ENCODE results near the gene SPOCK1.

Gene SPOCK1

DNA sequence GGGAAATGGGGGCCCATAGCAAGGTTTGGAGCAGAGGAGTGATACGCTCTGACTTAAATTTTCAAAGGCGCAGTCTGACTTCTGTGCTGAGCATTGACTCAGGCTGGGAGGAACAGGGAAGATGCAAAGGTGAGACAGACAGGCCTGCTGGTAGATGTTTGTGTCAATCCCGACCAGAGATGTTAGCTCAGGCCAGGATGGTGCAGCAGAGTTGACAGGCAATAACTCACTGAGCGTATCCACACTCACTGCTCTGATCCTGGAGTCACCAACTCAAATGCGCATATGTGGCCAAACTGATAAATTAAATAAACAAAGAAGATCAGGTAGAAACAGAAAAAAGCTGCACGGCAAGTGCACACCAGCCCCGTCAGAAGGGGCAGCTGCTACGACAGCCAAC, 95.3 kb downstream of the SPOCK1 start:
- no peak for TF ChIP-seq FOXP2 (optimal IDR thresholded peaks at IDR 0.05; ENCODE audit: borderline replicate concordance, extremely low read depth, extremely low read length, insufficient read depth)
- no peak for TF ChIP-seq TAF1 (IDR thresholded peaks at IDR 0.05; ENCODE audit: borderline replicate concordance, insufficient read depth, low read length)
- no peak for TF ChIP-seq POLR2AphosphoS5 (IDR thresholded peaks at IDR 0.05; ENCODE audit: low read depth, low read length)
- TF ChIP-seq, protein P1, sequence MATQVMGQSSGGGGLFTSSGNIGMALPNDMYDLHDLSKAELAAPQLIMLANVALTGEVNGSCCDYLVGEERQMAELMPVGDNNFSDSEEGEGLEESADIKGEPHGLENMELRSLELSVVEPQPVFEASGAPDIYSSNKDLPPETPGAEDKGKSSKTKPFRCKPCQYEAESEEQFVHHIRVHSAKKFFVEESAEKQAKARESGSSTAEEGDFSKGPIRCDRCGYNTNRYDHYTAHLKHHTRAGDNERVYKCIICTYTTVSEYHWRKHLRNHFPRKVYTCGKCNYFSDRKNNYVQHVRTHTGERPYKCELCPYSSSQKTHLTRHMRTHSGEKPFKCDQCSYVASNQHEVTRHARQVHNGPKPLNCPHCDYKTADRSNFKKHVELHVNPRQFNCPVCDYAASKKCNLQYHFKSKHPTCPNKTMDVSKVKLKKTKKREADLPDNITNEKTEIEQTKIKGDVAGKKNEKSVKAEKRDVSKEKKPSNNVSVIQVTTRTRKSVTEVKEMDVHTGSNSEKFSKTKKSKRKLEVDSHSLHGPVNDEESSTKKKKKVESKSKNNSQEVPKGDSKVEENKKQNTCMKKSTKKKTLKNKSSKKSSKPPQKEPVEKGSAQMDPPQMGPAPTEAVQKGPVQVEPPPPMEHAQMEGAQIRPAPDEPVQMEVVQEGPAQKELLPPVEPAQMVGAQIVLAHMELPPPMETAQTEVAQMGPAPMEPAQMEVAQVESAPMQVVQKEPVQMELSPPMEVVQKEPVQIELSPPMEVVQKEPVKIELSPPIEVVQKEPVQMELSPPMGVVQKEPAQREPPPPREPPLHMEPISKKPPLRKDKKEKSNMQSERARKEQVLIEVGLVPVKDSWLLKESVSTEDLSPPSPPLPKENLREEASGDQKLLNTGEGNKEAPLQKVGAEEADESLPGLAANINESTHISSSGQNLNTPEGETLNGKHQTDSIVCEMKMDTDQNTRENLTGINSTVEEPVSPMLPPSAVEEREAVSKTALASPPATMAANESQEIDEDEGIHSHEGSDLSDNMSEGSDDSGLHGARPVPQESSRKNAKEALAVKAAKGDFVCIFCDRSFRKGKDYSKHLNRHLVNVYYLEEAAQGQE (IDR thresholded peaks at IDR 0.05; ENCODE audit: insufficient read depth in 1 of 2, low read depth in 2 of 2, low read length in 2 of 2): no peak
- no peak for TF ChIP-seq SIN3A (IDR thresholded peaks at IDR 0.05; ENCODE audit: borderline replicate concordance, insufficient read depth, low read length)

DNA sequence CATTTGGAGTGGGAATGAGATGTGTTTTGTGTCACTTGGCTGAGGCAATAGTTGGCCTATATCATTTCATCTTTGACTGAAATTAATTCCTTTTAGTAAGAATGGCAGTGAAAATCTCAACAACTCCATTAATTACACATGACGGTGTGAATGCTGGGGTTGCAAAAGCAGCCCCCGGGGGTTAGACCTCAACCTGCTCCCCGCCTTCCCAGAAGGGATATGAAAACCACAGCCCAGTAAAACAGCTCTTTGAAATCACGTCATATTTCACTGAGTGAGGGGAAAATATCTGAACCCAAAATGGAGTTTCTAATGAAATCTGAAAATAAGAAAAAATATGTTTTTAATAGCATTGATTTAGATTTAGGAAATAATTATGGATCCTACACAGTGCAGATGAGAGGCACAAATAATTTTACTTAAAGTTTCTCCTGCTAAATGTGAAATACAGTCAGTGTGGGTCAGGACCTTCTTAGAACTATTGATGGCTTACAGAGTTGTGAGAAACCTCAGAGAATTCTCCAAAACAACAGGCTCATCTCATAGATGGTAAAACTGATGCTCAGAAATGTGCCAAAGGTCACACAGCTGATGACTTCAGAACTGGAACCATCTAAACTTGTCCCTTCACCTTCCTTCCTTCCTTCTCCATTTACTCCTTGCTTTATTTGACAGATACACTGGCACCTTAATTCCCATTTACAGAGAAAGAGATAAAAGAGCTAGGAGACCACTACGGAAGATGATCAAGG, 96.5 kb downstream of the SPOCK1 start:
- TF ChIP-seq SIN3A (IDR thresholded peaks at IDR 0.05; ENCODE audit: borderline replicate concordance, insufficient read depth, low read length) (no peak), FOXP2 (optimal IDR thresholded peaks at IDR 0.05; ENCODE audit: borderline replicate concordance, extremely low read depth, extremely low read length, insufficient read depth) (no peak), TAF1 (IDR thresholded peaks at IDR 0.05; ENCODE audit: borderline replicate concordance, insufficient read depth, low read length) (no peak), POLR2AphosphoS5 (IDR thresholded peaks at IDR 0.05; ENCODE audit: low read depth, low read length) (no peak)
- TF ChIP-seq, protein P1 (IDR thresholded peaks at IDR 0.05; ENCODE audit: insufficient read depth in 1 of 2, low read depth in 2 of 2, low read length in 2 of 2): no peak

DNA sequence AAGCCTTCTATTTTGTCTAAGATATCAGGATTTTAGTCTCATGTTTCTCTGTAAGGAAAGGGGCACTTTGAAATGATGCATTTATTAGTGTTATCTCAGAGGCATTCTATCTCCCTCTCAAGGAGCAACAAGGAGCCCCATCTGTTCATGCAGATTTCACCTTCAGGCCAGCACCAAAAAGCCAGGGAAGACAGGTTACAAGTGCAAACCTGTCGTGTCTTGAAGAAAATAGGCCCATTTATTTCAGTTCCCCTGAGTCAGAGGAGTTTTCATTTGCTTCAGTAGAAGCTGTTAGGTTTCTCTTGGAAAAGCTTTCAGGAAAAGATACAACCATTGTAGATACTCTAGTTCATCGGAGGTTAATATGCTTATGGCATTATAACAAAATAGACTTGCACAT, 97.2 kb downstream of the SPOCK1 start:
- no peak for TF ChIP-seq SIN3A (IDR thresholded peaks at IDR 0.05; ENCODE audit: borderline replicate concordance, insufficient read depth, low read length)
- TF ChIP-seq FOXP2 (optimal IDR thresholded peaks at IDR 0.05; ENCODE audit: borderline replicate concordance, extremely low read depth, extremely low read length, insufficient read depth): no peak
- TF ChIP-seq POLR2AphosphoS5 (IDR thresholded peaks at IDR 0.05; ENCODE audit: low read depth, low read length): no peak
- TF ChIP-seq, protein P1 (IDR thresholded peaks at IDR 0.05; ENCODE audit: insufficient read depth in 1 of 2, low read depth in 2 of 2, low read length in 2 of 2): no peak
- TF ChIP-seq TAF1 (IDR thresholded peaks at IDR 0.05; ENCODE audit: borderline replicate concordance, insufficient read depth, low read length): no peak

GRCh38 chr5:137400571-137400970, 98.6 kb downstream of the SPOCK1 start:
- no peak for TF ChIP-seq TAF1 (IDR thresholded peaks at IDR 0.05; ENCODE audit: borderline replicate concordance, insufficient read depth, low read length)
- no peak for TF ChIP-seq FOXP2 (optimal IDR thresholded peaks at IDR 0.05; ENCODE audit: borderline replicate concordance, extremely low read depth, extremely low read length, insufficient read depth)
- TF ChIP-seq, protein P1 (IDR thresholded peaks at IDR 0.05; ENCODE audit: insufficient read depth in 1 of 2, low read depth in 2 of 2, low read length in 2 of 2): no peak
- no peak for TF ChIP-seq POLR2AphosphoS5 (IDR thresholded peaks at IDR 0.05; ENCODE audit: low read depth, low read length)
- TF ChIP-seq SIN3A (IDR thresholded peaks at IDR 0.05; ENCODE audit: borderline replicate concordance, insufficient read depth, low read length): no peak
